Right lobe of liver (tissue), 4 donors: ENCODE measurements around the gene AIPL1.

Experiments
- CTCF ChIP-seq, 4 donors: fragments of 200-600 bp in 3 of 4; fragments of 450-650 bp in 1 of 4; IDR thresholded peaks; one replicate each; pipeline versions ENCODE4 v1.5.1 to v1.8.0; 2016 to 2022; ENCODE audit warnings: antibody characterized with exemption in 4 of 4, mild to moderate bottlenecking in 2 of 4
- POLR2A ChIP-seq: fragments of 450-650 bp; IDR thresholded peaks from one replicate; pipeline ENCODE4 v1.6.1; 2017; ENCODE audit warnings: antibody characterized with exemption, mild to moderate bottlenecking
- donor health status: DM: no; HTN: no; CAD: no.
- donor health status: DM: no; HTN: no; CAD: no.
- donor health status: DM: no; HTN: yes; CAD: no.

GRCh38 chr17:6452471-6453266 lies 17.7 kb upstream of the AIPL1 start:
- TF ChIP-seq CTCF (IDR thresholded peaks at IDR 0.05) (no peak), POLR2A (no peak)
